Effector memory CD4-positive, alpha-beta T cell (primary cell): Measurements from ENCODE around the gene ABCC3.

Experiments
- DNase-seq, 3 donors: peaks; one replicate each; pipeline ENCODE4 v3.0.0-alpha.2; 2020
- H3K27ac ChIP-seq: 2 replicates; pipeline ENCODE4 v1.7.0; 2013; ENCODE audit warnings: mild to moderate bottlenecking, low read length, moderate library complexity; ENCODE audit not compliant: insufficient read depth, poor library complexity, severe bottlenecking
- H3K27me3 ChIP-seq: replicated peaks from 2 replicates; pipeline ENCODE4 v1.7.0; 2013; ENCODE audit warnings: mild to moderate bottlenecking, low read length; ENCODE audit not compliant: insufficient read depth, control insufficient read depth, poor library complexity, severe bottlenecking
- H3K36me3 ChIP-seq: 2 replicates; pipeline ENCODE4 v1.7.0; 2013; ENCODE audit warnings: mild to moderate bottlenecking, low read length, moderate library complexity; ENCODE audit not compliant: control insufficient read depth, insufficient read depth
- H3K4me1 ChIP-seq: 2 replicates; pipeline ENCODE4 v1.7.0; 2013; ENCODE audit warnings: low read length, mild to moderate bottlenecking; ENCODE audit not compliant: control insufficient read depth, insufficient read depth, poor library complexity, severe bottlenecking
- H3K4me3 ChIP-seq: 2 replicates; pipeline ENCODE4 v1.7.0; 2013; ENCODE audit warnings: low read length, low read depth, mild to moderate bottlenecking; ENCODE audit not compliant: insufficient read depth, poor library complexity, severe bottlenecking
- H3K9me3 ChIP-seq: 2 replicates; pipeline ENCODE4 v1.7.0; 2013; ENCODE audit warnings: mild to moderate bottlenecking, low read length, moderate library complexity; ENCODE audit not compliant: control insufficient read depth

ABCC3 gene

GRCh38 chr17:50684288-50684611, 49.6 kb downstream of the ABCC3 start:
- no peak for DNase-seq
- no peaks in the 10 kb centered on the region for H3K36me3 ChIP-seq

GRCh38 chr17:50684612-50685333, 50.1 kb downstream of the ABCC3 start:
- Histone ChIP-seq H3K9me3 (no peaks in the 10 kb centered on the region), H3K36me3 (no peaks in the 10 kb centered on the region), H3K27me3 (no peaks in the 10 kb centered on the region), H3K4me3 (no peak overlapping the region), H3K27ac (no peak overlapping the region), H3K4me1 (no peaks in the 10 kb centered on the region)
- no peak for DNase-seq

More at GRCh38 chr17:50684288-50684611, 49.6 kb downstream of the ABCC3 start:
- Histone ChIP-seq H3K9me3 (no peaks in the 10 kb centered on the region), H3K27me3 (no peaks in the 10 kb centered on the region), H3K27ac (no peak overlapping the region), H3K4me1 (no peaks in the 10 kb centered on the region), H3K4me3 (no peak overlapping the region)

GRCh38 chr17:50685334-50685665, 50.6 kb downstream of the ABCC3 start:
- H3K4me1 ChIP-seq = no peaks in the 10 kb centered on the region
- H3K27me3 ChIP-seq = no peaks in the 10 kb centered on the region
- no peak overlapping the region for H3K4me3 ChIP-seq
- H3K27ac ChIP-seq = no peak overlapping the region
- no peaks in the 10 kb centered on the region for H3K36me3 ChIP-seq
- H3K9me3 ChIP-seq = no peaks in the 10 kb centered on the region
- DNase-seq = no peak

GRCh38 chr17:50685691-50686493, 51.2 kb downstream of the ABCC3 start:
- Histone ChIP-seq H3K36me3 (no peaks in the 10 kb centered on the region), H3K27ac (no peak overlapping the region), H3K9me3 (no peaks in the 10 kb centered on the region), H3K27me3 (no peaks in the 10 kb centered on the region), H3K4me1 (no peaks in the 10 kb centered on the region), H3K4me3 (no peak overlapping the region)
- DNase-seq = no peak

- no peak for DNase-seq
- Histone ChIP-seq H3K9me3 (no peaks in the 10 kb centered on the region), H3K27ac (no peak overlapping the region), H3K36me3 (no peaks in the 10 kb centered on the region), H3K4me3 (no peak overlapping the region), H3K4me1 (no peaks in the 10 kb centered on the region), H3K27me3 (no peaks in the 10 kb centered on the region)
Observed at GRCh38 chr17:50686494-50687199, 52.0 kb downstream of the ABCC3 start.

GRCh38 chr17:50687200-50688066, 52.8 kb downstream of the ABCC3 start:
- H3K9me3 ChIP-seq = no peaks in the 10 kb centered on the region
- no peak overlapping the region for H3K4me3 ChIP-seq
- H3K27ac ChIP-seq = no peak overlapping the region
- H3K27me3 ChIP-seq = no peaks in the 10 kb centered on the region
- peaks cover 3% of the 10 kb centered on the region for H3K36me3 ChIP-seq
- no peaks in the 10 kb centered on the region for H3K4me1 ChIP-seq
- no peak for DNase-seq

- no peak for DNase-seq
- Histone ChIP-seq H3K27me3 (no peaks in the 10 kb centered on the region), H3K27ac (no peak overlapping the region), H3K9me3 (no peaks in the 10 kb centered on the region), H3K36me3 (peaks cover 11% of the 10 kb centered on the region), H3K4me3 (no peak overlapping the region), H3K4me1 (no peaks in the 10 kb centered on the region)
Observed at GRCh38 chr17:50688245-50688644, 53.6 kb downstream of the ABCC3 start.

GRCh38 chr17:50689251-50689650, 54.6 kb downstream of the ABCC3 start:
- Histone ChIP-seq H3K9me3 (no peaks in the 10 kb centered on the region), H3K27me3 (no peaks in the 10 kb centered on the region), H3K4me1 (no peaks in the 10 kb centered on the region), H3K36me3 (peaks cover 16% of the 10 kb centered on the region), H3K27ac (no peak overlapping the region), H3K4me3 (no peak overlapping the region)
- no peak for DNase-seq

- Histone ChIP-seq H3K4me1 (no peaks in the 10 kb centered on the region), H3K4me3 (no peak overlapping the region), H3K27ac (no peak overlapping the region), H3K9me3 (no peaks in the 10 kb centered on the region), H3K36me3 (peaks cover 17% of the 10 kb centered on the region), H3K27me3 (no peaks in the 10 kb centered on the region)
- no peak for DNase-seq
Observed at GRCh38 chr17:50689956-50690886, 55.5 kb downstream of the ABCC3 start.
